WI38 (cell line): Measurements from ENCODE around the gene OGDH.
"Not testable (repeated sequence)": the region's sequence is repeated elsewhere in the genome, so short reads cannot be mapped to it uniquely, and the experiment has no call there.

Experiments used
- H3K4me3 ChIP-seq: 2 replicates; pipeline ENCODE4 v1.5.1; 2011; ENCODE audit warnings: low read depth, mild to moderate bottlenecking, control low read depth, low read length
- TF ChIP-seq, protein P1 (sequence below): IDR thresholded peaks from 2 replicates; pipeline ENCODE4 v1.5.1; 2012; ENCODE audit warnings: low read depth, mild to moderate bottlenecking, control low read depth, low read length

The OGDH gene

GRCh38 chr7:44711528-44711927, 105.1 kb downstream of the OGDH start:
- H3K4me3 ChIP-seq: no peak overlapping the region
- TF ChIP-seq, protein P1, sequence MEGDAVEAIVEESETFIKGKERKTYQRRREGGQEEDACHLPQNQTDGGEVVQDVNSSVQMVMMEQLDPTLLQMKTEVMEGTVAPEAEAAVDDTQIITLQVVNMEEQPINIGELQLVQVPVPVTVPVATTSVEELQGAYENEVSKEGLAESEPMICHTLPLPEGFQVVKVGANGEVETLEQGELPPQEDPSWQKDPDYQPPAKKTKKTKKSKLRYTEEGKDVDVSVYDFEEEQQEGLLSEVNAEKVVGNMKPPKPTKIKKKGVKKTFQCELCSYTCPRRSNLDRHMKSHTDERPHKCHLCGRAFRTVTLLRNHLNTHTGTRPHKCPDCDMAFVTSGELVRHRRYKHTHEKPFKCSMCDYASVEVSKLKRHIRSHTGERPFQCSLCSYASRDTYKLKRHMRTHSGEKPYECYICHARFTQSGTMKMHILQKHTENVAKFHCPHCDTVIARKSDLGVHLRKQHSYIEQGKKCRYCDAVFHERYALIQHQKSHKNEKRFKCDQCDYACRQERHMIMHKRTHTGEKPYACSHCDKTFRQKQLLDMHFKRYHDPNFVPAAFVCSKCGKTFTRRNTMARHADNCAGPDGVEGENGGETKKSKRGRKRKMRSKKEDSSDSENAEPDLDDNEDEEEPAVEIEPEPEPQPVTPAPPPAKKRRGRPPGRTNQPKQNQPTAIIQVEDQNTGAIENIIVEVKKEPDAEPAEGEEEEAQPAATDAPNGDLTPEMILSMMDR: no peak

- TF ChIP-seq, protein P1: no peak
Observed at GRCh38 chr7:44712012-44712411, 105.6 kb downstream of the OGDH start.

DNA sequence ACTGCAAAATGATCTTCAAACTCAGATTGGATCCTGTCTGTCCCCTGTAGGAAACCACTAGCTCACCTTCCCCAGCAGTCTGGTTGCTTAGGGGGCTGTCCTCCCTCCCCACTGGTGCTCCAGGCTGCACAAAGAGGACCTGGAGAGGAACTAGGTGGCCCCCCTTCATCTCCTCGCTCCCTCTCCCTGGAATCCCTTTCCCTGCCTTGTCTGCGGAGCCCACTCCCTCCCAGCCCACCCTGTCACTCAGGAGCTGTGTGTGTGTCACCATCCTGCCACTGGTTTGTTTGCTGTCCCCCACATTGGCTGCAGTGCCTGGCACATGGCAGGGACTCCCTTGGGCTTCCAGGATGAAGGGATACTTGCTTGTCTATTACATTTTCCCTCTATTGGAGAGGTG, 106.7 kb downstream of the OGDH start:
- TF ChIP-seq, protein P1: no peak
- no peak overlapping the region for H3K4me3 ChIP-seq

More at GRCh38 chr7:44712012-44712411, 105.6 kb downstream of the OGDH start:
- no peak overlapping the region for H3K4me3 ChIP-seq

DNA sequence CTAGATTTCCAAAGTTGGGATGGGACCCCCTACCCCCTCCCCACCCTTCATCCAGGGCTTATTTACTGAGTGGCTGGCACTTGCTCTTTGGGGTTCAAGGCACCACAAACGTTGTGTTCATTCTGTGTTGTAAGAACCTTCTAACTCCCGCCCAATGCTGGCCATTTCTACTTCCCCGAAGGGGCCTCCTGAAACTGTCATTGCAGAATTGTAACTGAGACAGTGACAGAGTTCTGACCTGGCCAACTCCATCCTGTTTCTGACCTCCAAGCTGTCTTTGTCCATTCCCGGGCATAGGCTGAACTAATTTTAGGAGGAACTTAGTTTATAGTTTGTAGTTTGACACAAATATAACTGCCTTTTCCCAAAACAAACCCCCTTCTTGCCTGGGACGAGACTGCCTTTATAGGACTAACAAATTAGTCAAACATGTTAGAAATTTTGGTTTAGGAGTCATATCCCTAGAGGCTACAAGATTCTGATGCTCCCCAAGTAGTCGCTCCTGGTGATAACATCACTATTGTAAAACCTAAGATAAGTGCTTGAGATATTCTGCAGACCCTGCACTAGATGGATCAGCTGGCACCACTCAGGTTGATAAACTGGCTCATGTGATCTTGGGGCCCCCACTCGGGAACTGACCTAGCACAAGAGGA, 107.4 kb downstream of the OGDH start:
- TF ChIP-seq, protein P1: no peak
- H3K4me3 ChIP-seq: no peak overlapping the region

- no peak overlapping the region for H3K4me3 ChIP-seq
- TF ChIP-seq, protein P1: no peak
Observed at GRCh38 chr7:44716205-44716604, 109.8 kb downstream of the OGDH start.

GRCh38 chr7:44720301-44720700, 113.9 kb downstream of the OGDH start:
- no peak overlapping the region for H3K4me3 ChIP-seq
- TF ChIP-seq, protein P1: no peak

- H3K4me3 ChIP-seq: no peak overlapping the region
- TF ChIP-seq, protein P1: no peak
Observed at GRCh38 chr7:44724276-44724675, 117.8 kb downstream of the OGDH start.

DNA sequence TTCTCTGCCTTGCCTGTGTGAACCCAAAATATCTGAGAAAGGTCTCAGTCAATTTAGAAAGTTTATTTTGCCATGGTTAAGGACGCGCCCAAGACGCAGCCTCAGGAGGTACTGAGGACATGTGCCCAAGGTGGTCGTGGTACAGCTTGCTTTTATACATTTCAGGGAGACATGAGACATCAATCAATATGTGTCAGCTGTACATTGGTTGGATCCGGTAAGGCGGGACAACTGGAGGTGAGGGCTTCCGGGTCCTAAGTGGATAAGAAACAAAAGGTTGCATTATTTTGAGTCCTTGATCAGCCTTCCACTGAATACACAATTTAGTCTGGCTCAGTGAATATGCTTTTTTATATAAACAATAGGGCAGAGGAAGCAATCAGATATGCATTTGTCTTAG, 119.8 kb downstream of the OGDH start:
- not testable (repeated sequence) for H3K4me3 ChIP-seq
